HG03378 (cell line): Measurements from ENCODE around the gene PHYH.
"Not testable (repeated sequence)": the region's sequence is repeated elsewhere in the genome, so short reads cannot be mapped to it uniquely, and the experiment has no call there.

Experiments used
- ATAC-seq: cut with Tn5 transposase; IDR thresholded peaks from one replicate; pipeline ENCODE4 v1.9.1; 2021; ENCODE audit warnings: mild to moderate bottlenecking, moderate library complexity; ENCODE audit not compliant: unreplicated experiment

Gene PHYH

DNA sequence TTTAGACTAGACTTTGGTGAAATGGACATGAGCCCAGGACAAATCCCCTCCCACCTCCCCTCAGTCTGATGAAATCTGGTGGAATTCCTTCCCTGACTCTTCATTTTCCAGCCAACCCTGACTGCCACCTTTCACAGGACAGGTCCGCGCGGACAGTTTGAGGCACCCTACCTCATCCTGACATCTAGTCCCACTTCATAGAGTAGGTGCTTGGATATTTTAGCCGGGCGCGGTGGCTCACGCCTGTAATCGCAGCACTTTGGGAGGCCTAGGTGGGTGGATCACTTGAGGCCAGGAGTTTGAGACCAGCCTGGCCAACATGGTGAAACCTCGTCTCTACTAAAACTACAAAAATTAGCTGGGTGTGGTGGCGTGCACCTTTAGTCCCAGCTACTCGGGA is 23.7 kb downstream of the PHYH start:
- ATAC-seq, result not testable (repeated sequence)

GRCh38 chr10:13272164-13272571 is 27.7 kb downstream of the PHYH start:
- no peak for ATAC-seq

DNA sequence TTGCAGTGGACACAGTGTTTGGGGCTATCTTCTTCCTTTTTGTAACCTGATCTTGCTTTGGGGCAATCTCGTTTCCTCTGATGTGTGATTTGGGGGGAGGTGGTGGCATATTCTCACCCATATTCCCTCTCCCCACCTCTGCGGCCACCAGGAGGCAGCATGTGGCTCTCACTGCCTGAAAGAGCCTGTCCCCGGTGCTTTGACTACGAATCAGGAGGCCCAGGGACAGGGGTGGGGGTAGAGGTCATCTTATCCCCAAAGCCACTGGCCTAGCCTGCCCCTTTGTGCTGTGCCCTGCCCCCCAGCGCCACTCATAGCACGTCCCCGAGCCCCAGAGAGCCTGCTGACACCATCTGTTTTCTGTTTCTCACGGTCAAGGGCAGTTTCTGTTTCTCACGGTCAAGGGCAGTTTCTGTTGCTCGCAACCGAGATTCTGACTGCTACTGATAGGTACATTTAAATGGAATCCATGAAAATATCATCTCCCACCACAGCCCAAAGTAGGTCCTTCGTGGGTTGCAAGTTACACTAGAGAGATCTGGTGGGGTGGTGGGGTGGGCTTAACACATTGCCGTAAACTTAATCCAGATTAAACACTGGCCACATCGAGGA is 28.2 kb downstream of the PHYH start:
- ATAC-seq, result no peak

DNA sequence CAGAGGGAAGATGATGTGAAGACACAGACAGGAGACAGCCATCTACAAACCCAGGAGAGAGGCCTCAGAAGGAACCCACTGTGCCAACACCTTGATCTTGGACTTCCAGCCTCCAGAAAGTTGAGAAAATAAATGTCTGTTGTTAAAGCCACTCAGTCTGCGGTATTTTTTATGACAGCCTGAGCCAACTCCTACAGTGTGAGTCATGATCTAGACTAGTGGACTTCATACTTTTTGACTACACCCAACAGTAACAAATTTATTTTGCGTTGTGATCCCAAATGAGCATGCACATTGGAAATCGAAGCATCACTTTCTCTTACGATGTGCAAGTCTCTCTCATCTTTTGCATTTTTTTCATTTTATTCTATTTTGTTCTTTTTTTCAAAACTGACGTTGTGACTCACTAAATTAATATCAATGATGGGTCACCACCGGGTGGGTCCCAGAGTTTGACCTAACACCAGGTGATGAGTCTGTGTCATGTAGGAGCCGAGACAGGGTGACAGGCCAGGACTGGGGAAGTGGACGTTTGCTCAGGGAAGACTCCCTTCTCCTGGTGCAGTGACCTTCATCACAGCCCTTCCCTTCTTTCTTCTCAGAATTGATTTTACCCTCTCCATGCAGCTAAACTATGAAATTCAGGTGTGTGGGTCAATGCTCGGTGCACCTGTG is 28.9 kb downstream of the PHYH start:
- no peak for ATAC-seq

DNA sequence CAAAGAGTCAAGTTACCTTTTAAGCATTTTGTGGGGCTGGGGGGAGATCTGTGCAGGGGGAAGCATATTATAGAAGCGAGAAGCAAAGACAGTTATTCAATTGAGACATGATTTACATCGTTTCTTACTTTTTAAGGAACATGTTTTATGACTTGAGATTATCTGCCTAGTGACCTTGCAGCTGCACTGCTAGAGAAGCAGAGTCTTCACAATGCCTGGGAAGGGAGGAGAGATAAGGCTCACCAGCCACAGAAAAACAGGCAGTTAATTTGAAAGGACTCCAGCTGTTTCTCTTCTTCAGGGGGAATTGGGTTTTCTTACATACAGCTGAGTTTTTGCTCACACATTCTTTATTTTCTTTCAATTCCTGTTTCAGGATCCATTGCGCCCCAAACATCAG is 31.0 kb downstream of the PHYH start:
- no peak for ATAC-seq

DNA sequence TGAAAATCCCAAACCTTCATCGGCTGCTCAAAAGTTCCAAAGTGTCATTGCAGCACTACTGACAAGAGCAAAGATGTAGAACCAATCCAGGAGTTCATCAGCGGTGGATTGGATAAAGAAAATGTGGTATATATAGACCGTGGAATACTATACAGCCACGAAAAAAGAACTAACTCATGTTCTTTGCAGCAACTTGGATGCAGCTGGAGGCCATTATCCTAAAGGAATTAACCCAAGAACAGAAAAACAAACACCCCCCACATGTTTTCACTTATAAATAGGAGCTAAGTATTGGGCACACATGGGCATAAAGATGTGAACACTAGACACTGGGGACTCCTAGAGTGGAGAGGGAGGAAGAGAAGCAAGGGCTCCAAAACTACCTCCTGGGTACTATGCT is 31.6 kb downstream of the PHYH start:
- no peak for ATAC-seq

DNA sequence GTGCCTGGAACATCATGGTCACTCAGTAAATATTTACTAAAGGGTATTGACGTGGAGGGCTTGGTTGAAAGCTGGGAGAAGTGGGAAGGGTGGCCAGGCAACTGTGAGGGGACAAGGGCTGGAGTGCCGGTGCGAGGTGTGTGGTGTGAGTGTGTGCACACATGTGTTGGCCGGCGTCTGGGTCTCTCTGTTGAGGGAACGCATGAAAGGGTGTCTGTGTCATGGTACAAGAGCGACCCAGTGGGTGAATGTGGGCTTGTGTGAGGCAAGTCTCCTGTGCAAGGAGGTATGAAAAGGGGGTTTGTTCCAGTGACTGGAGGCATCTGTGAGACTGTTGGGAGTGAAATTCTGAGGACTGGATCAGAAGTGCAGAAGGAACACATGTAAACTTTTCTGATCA is 36.3 kb downstream of the PHYH start:
- no peak for ATAC-seq

- no peak for ATAC-seq
Observed at GRCh38 chr10:13262433-13262832, 37.4 kb downstream of the PHYH start.

DNA sequence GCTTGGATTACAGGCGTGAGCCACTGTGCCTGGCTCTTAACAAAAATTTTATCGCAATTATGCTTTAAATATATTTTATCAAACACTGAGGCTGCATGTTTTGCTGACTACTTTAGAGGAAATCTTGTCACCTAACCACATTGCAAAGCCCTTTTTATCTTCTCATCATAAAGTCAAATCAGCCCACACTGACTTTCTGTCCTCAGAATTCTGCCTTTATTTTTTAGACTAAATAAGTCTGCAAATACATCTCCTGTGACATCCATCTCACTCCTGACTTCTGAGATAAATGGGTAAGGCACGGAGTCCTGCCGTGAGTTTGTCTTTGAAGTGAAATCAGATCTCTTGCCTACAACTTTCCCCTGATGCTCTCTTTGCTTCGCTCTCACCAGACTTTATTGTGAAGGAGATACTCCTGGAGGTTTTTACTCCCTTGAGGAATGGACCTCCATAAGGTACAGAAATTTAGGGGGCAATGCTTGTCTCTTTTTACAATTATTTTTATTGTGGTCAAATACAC is 42.2 kb downstream of the PHYH start:
- no peak for ATAC-seq

DNA sequence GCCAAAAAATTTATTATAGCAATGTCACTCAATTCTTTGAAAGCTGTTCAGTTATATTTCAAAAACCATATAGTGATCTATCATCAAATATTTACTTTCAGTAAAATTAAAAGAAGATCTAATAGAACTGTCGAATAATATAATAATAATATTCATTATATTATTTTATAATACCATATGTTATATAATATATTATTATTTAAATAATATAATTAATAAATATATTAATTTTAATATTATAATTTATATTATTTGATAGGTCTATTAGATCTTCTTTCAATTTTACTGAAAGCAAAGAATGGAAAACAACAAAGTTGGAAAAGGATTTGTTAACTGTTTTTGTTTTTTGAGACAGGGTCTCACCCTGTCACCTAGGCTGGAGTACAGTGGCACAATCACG is 43.2 kb downstream of the PHYH start:
- ATAC-seq, result no peak

GRCh38 chr10:13253726-13254125 is 46.1 kb downstream of the PHYH start:
- ATAC-seq, result no peak

DNA sequence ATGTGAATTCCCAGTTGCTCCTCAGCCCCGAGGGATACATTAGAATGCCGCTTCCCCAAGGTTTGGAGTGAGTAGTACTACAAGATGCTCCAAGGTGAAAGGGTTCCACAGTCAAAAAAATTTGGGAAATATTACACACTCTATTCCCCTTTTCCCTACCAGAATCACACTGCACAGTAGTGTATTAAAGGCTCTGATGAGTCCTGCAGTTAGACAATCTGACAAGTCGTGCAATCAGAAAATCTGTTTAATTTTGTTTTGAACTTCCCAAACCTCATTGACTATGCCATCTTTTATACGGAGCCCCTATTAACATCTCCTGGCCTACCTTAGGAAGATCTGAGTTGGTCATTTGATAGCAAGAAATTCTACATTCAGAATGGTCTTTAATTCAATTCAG is 52.1 kb downstream of the PHYH start:
- ATAC-seq, result no peak

DNA sequence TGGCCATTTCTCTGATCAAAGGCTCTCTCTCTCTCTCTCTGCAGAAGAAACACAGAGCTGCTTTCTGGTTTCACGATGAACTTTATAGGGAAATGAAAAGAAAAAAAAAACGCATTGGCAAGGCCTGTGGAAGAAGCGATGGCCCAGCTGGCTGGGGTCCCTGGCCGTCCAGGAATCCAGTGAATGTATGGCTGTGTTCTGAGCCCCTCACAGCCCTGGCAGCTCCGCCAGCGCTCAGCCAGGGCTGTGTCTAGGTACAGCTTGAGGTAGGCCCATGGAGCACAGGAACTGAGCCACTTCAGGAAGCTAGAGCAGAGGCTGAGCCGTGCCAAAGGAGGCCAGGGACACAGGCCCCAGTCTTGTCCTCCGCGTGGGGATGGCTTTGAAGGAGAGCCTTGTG is 52.6 kb downstream of the PHYH start:
- ATAC-seq, result no peak

- not testable (repeated sequence) for ATAC-seq
Observed at GRCh38 chr10:13242260-13242659, 57.6 kb downstream of the PHYH start.

DNA sequence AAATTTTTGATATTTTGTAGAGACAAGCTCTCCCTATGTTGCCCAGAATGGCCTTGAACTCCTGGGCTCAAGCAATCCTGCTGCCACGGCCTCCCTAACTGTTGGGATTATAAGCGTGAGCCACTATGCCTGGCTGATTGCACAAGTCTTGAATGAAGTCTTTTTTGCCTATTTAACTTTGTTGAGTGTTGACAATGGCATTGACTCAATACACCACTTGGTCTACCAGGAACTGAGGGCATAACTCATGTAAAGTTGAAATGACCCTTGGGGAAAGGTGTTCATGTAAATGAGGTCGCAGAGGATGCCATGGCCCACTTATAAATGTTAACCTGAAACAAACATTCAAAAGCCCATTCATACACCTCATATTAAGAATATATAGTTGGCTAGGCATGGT is 58.3 kb downstream of the PHYH start:
- ATAC-seq, result no peak

- no peak for ATAC-seq
Observed at GRCh38 chr10:13239923-13240322, 59.9 kb downstream of the PHYH start.

DNA sequence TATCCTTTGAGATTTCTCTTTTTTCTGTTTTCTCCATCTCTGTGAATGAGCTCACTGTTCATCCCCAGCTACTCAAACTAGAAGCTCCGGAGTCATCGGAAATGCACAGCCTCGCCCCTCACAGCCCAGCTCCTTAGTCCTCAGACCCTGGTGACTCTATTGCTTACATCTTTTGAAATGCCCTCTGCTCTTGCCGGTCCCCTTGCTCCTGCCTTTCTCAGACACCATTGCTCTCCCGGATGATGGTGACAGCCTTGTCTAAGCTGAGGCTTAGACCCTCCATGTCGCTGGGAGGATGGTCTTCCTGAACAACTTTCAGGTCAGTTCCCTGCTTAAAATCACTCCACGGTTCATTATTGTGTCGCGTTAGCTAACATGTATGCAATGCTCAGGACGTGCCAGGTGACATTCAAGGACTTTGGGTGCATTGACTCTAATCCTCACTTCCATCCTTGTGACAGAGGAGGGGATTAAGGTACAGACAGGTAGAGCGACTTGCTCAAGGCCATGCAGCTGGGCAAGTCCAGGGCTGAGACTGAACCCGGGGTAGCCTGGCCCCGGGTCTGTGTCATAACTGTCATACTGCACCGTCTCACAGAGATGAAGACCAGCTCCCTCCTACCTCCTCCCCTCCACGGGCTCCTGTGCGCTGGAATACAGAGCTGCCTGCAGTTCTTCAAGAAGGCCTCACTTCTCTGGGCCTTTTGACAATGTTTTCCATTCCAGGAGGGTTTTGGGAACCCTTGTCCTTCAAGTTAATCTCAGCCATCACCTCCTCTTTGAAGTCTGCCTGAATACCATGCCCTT is 61.4 kb downstream of the PHYH start:
- ATAC-seq, result no peak

- no peak for ATAC-seq
Observed at GRCh38 chr10:13236638-13237037, 63.2 kb downstream of the PHYH start.

- not testable (repeated sequence) for ATAC-seq
Observed at GRCh38 chr10:13234736-13235135, 65.1 kb downstream of the PHYH start.

DNA sequence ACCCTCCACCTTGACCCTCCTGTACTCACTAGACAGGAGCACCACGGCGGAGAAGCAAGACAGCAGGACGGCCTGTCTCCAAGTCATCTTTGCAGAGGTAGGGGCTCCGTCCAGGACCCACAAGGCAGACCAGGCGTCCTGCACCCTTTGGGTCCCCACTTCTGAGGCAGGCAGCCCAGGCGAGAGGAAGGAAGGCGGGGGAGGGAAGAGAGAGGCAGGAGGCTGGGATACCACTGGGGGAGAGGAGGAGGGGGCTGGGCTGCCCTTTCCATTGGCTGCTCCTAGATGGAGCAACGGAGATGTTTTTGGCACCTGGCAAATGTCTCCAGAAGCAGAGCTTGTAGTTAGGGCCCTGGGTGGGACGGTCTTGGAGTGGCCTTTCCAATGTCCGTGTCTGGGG is 65.7 kb downstream of the PHYH start, which contains the start of gene UCMA:
TSS of gene UCMA (minus strand) at position 203 of the 400 bp plus-strand sequence. CDS start at position 87, 116 bp downstream.
- ATAC-seq, result no peak

GRCh38 chr10:13233358-13233757 is 66.5 kb downstream of the PHYH start:
- ATAC-seq, result no peak

DNA sequence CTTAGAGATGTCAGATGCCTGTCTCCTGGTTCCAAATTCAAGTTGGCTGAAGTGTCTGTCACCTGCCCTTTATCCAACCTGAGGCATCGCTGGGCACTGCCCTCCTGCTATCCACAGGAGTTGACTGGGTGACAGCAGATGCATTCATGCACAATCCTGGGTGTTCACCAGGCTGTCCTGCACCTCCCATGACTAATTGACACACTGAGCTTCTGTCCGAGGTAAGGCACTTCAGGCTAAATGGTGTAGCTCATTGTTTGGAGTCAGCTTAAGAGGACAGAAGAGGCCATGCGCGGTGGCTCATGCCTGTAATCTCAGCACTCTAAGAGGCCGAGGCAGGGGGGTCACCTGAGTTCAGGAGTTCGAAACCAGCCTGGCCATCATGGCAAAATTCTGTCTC is 68.1 kb downstream of the PHYH start:
- ATAC-seq, result no peak
